ENCODE data around the gene BTBD16. TPM values are rescaled to one million over a fixed set of nuclear protein-coding genes. Genes with fewer than 3 reads are reported as not detected.

BTBD16 gene
- total RNA-seq, 2 donors from 2014 or later: not detected

DNA sequence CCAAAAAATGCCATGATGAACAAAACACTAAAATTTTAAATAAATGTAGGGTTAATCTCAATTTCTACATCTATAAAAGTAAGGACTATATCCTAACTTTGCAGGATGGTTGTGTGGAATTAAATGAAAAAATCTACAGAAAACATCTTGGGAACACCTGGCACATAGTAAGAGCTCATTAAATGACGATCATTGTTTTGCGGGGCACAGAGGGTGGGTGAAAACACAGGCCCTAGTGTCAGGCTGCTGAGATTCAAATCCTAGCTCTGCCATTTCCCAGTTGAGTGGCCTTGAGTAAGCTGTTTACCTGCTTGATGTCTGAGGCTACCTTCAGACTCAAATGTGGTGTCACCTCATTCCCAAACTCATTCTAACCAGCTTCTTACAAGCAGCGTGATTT is 35.6 kb downstream of the BTBD16 start:
- Mint-ChIP-seq H3K4me1 (ENCODE audit: low read depth) (no peaks in the 10 kb centered on the region), H3K36me3 (ENCODE audit: insufficient read depth in 2 of 2) (no peaks in the 10 kb centered on the region), H3K9me3 (peaks cover 4 to 7% of the 10 kb centered on the region in 2 donors), H3K27ac (no peak overlapping the region), H3K27me3 (ENCODE audit: low read depth) (peaks cover 25% of the 10 kb centered on the region), H3K4me3 (no peak overlapping the region)
- ATAC-seq (replicated peaks in 1 of 2): no peak
- DNase-seq: no peak

DNA sequence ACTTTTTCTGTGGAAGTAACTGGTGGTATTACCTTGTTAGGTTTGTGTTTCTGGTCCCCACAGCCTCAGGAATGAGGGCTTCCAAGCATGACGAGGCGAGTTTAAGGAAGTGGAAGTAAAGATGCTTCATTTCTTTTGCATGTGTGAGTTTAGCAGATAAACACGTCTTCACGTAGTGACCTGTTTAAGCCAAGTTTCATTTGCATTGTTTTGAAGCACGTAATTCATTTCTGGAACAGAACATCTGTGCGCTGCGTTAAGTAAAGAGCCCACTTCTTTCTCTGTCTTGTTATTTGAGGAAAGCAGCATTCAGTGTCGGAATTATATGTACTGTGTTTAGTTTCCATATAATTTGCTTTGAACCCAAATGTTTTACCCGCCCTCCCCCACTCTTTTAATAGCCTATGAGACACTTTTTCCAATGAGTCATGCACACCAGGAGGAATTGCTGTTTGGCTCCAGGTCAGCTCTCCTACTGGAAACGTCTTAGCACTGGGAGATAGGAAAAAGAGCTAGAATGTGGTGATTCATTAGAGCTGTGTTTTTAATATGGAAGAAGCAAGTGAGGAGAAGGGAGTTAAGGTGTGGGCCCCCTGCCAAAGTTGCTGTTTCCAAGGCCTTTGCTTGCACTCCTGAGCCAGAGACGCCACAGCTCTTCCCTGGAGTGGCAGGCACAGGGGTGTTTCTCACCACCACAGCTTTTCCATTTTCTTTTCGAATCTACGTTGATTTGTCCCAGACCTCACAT is 36.7 kb downstream of the BTBD16 start:
- no peaks in the 10 kb centered on the region for H3K36me3 Mint-ChIP-seq (ENCODE audit: insufficient read depth in 2 of 2)
- peaks cover 27% of the 10 kb centered on the region for H3K27me3 Mint-ChIP-seq (ENCODE audit: low read depth)
- peaks cover 4 to 7% of the 10 kb centered on the region in 2 donors for H3K9me3 Mint-ChIP-seq
- no peak overlapping the region for H3K27ac Mint-ChIP-seq
- DNase-seq: no peak
- H3K4me3 Mint-ChIP-seq: no peak overlapping the region
- H3K4me1 Mint-ChIP-seq (ENCODE audit: low read depth): no peaks in the 10 kb centered on the region
- ATAC-seq (replicated peaks in 1 of 2): no peak

DNA sequence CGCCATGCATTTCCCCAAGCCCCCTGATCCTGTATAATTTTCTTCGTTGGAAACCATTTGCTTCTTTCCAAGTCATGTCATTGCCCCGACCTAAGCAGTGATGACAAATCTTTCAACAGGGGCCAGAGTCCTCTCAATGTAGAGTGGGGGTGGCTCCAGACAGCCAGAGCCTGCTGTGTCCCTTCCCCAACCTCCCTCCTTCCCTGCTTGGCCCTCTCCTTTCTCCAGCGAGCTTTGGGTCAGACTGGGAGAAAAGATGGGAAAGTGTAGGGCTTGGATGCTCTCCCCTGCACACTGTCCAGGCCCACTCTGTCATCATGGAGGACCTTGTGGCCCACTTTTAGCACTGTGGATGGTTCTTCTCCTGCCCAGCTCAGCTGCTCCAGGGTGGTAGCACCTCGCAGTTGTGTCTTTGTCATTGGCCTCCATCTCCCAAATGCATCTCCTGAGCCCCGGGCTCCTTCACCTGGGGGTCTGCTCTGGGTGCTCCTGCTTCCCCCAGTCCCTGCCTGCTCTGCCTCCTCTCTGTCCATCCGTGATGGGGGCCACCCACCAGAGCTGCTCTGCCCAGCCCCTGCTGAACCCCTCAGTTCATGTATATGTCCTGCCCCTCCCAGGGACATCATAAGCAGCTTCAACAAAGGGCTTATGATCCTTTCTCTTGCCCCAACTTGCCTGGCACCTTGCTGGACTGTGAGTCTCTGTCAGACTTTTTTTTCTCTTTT is 37.5 kb downstream of the BTBD16 start:
- Mint-ChIP-seq H3K4me1 (ENCODE audit: low read depth) (no peaks in the 10 kb centered on the region), H3K36me3 (ENCODE audit: insufficient read depth in 2 of 2) (no peaks in the 10 kb centered on the region), H3K9me3 (peaks cover 4 to 7% of the 10 kb centered on the region in 2 donors), H3K27ac (no peak overlapping the region), H3K4me3 (no peak overlapping the region), H3K27me3 (ENCODE audit: low read depth) (peaks cover 24% of the 10 kb centered on the region)
- DNase-seq (no peak), ATAC-seq (replicated peaks in 1 of 2) (no peak)

DNA sequence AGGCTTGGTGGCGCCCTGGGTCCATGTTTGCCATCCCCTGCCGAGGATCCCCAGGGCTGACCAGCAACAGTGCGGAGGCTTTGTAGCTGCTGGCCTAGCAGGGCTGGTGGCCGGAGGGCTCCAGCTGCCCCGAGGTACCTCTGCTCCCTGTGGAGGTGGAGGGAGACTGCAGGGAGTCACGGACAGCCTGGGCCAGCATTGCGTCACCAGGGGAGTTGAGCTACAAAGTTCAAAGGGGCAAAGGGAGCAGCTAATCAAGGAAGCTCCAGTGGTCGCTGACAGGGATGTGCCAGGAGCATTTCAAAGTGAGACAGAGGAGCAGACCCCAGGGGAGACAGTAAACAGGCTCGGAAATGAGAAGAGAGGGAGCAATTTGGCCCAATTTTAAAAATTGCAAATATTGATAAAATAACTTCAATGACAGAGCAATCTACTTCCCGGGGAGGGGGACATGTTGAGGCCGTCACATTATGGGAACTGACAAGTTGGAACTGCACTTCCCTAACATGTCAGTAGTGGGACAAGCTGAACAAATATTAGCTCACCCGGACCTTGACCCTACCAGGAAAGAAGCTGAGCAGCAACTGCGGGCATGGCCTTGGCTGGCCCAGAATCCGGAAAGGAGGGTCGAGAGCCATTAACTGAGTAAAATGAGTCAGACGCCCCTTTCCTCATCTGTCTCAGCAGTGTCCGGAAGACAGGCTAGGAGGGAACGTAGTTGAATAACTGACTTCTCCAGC is 39.4 kb downstream of the BTBD16 start:
- H3K27me3 Mint-ChIP-seq (ENCODE audit: low read depth): peaks cover 29% of the 10 kb centered on the region
- H3K4me3 Mint-ChIP-seq: no peak overlapping the region
- no peak overlapping the region for H3K27ac Mint-ChIP-seq
- H3K4me1 Mint-ChIP-seq (ENCODE audit: low read depth): no peaks in the 10 kb centered on the region
- H3K36me3 Mint-ChIP-seq (ENCODE audit: insufficient read depth in 2 of 2): no peaks in the 10 kb centered on the region
- H3K9me3 Mint-ChIP-seq: peaks cover 2 to 5% of the 10 kb centered on the region in 2 donors
- no peak for ATAC-seq (replicated peaks in 1 of 2)
- DNase-seq: no peak

DNA sequence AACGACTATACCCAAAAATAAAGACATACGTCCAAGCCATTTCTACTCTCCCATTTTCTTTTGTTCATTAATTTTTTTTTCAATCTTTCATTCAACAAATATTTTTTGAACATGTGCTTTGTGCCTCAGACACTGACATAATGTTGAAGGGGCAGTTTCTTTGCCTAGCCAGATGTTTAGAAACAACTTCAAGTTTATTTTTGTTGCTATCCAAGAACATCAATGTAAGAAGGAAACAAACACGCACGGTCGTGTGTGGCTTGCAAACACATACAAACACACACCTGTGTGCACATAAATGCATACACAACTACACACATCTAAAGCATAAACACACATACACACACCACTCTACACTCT is 39.9 kb downstream of the BTBD16 start:
- H3K27me3 Mint-ChIP-seq (ENCODE audit: low read depth): peaks cover 32% of the 10 kb centered on the region
- H3K27ac Mint-ChIP-seq: no peak overlapping the region
- no peaks in the 10 kb centered on the region for H3K9me3 Mint-ChIP-seq

DNA sequence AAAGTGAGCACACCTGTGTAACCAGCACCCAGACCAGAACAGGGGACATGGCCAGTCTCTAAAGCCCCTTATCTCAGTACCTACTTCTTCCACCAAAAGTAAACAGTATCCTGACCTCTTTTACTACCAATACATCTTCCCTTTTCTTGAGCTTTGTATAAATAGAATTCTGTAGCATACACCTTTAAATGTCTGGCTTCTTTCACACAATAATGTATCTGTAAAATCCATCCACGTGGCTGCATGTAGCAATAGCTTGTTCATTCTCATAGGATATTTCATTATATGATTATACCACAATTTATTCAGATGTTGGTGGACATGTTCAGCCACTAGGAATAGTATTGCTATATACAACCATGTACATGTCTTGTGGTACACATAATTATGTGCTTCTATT is 40.6 kb downstream of the BTBD16 start:
- ATAC-seq (replicated peaks in 1 of 2) (no peak), DNase-seq (no peak)
- Mint-ChIP-seq H3K4me1 (ENCODE audit: low read depth) (no peaks in the 10 kb centered on the region), H3K36me3 (ENCODE audit: insufficient read depth in 2 of 2) (no peaks in the 10 kb centered on the region), H3K27ac (no peak overlapping the region), H3K4me3 (no peak overlapping the region), H3K27me3 (ENCODE audit: low read depth) (peaks cover 36% of the 10 kb centered on the region), H3K9me3 (no peaks in the 10 kb centered on the region)

More for the DNA sequence above, 39.9 kb downstream of the BTBD16 start:
- no peak overlapping the region for H3K4me3 Mint-ChIP-seq
- ATAC-seq (replicated peaks in 1 of 2) (no peak), DNase-seq (no peak)
- H3K4me1 Mint-ChIP-seq (ENCODE audit: low read depth): no peaks in the 10 kb centered on the region
- no peaks in the 10 kb centered on the region for H3K36me3 Mint-ChIP-seq (ENCODE audit: insufficient read depth in 2 of 2)

DNA sequence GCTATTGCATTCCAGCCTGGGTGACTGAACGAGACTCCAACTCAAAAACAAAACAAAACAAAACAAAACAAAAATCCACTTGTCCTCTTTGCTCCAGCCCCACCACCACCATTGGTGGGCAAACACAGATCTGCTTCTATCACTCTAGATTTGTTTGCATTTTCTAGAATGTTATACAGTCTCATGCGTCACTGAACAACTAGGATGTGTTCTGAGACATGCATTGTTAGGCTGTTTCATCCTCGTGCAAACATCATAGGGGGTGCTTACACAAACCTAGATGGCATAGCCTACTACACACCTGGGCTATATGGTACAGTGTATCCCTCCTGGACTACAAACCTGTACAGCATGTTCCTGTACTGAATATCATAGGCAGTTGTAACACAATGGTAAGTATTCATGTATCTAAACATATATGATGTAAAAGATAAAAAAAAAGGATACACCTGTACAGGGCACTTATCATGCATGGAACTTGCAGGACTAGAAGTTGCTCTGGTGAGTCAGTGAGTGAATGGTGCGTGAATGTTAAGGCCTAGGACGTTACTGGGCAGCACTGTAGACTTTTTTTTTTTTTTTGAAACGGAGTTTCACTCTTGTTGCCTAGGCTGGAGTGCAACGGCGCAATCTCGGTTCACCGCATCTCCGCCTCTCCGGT is 45.3 kb downstream of the BTBD16 start:
- ATAC-seq (replicated peaks in 1 of 2): no peak
- Mint-ChIP-seq H3K4me1 (ENCODE audit: low read depth) (no peaks in the 10 kb centered on the region), H3K27me3 (ENCODE audit: low read depth) (peaks cover 38% of the 10 kb centered on the region), H3K27ac (no peak overlapping the region), H3K36me3 (ENCODE audit: insufficient read depth in 2 of 2) (peaks cover 0 to 3% of the 10 kb centered on the region in 2 donors), H3K4me3 (no peak overlapping the region), H3K9me3 (no peaks in the 10 kb centered on the region)
- DNase-seq: no peak

DNA sequence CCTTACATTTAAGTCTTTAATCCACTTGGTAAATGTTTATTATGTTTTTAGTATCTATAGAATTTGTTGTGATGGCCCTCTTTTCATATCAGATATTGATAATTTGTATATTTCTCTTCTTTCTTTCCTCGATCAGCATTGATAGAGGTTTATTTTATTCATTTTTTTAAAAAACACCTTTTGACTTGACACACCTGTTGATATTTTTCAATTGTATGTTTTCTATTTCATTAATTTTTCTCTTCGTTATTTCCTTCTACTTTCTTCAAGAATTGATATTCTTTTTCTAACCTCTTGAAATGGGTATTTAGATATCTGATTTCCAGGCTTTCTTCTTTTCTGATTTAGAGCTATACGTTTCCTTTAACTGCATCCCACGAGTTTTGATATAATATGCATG is 50.9 kb downstream of the BTBD16 start:
- Mint-ChIP-seq H3K27me3 (ENCODE audit: low read depth) (peaks cover 48% of the 10 kb centered on the region), H3K4me3 (no peak overlapping the region), H3K9me3 (no peaks in the 10 kb centered on the region), H3K4me1 (ENCODE audit: low read depth) (no peaks in the 10 kb centered on the region), H3K36me3 (ENCODE audit: insufficient read depth in 2 of 2) (peaks cover 2 to 3% of the 10 kb centered on the region in 2 donors), H3K27ac (no peak overlapping the region)
- ATAC-seq (replicated peaks in 1 of 2) (no peak), DNase-seq (no peak)

DNA sequence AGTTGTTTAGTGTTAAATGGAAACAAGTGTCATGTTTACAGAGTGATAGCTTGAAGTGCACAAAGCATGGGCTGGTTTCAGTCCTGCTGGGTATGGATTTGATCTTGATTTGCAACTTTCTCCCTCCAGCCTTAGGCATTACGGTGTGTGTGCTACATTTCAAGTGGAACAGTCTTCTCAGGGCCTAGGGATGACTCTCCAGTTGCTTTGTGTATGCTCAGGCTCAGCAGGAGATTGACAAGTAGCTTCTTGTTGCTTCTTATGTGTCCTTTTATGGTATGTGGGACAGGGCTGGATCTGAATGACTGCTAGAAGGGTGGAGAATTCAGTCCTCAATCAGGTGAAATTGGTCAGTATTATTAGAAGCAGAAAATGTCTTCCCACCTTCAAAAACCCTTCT is 52.1 kb downstream of the BTBD16 start:
- no peak overlapping the region for H3K27ac Mint-ChIP-seq
- H3K27me3 Mint-ChIP-seq (ENCODE audit: low read depth): peaks cover 48% of the 10 kb centered on the region
- no peaks in the 10 kb centered on the region for H3K4me1 Mint-ChIP-seq (ENCODE audit: low read depth)
- H3K9me3 Mint-ChIP-seq: no peaks in the 10 kb centered on the region
- H3K36me3 Mint-ChIP-seq (ENCODE audit: insufficient read depth in 2 of 2): peaks cover 2 to 3% of the 10 kb centered on the region in 2 donors
- no peak for DNase-seq
- no peak overlapping the region for H3K4me3 Mint-ChIP-seq
- ATAC-seq (replicated peaks in 1 of 2): no peak

DNA sequence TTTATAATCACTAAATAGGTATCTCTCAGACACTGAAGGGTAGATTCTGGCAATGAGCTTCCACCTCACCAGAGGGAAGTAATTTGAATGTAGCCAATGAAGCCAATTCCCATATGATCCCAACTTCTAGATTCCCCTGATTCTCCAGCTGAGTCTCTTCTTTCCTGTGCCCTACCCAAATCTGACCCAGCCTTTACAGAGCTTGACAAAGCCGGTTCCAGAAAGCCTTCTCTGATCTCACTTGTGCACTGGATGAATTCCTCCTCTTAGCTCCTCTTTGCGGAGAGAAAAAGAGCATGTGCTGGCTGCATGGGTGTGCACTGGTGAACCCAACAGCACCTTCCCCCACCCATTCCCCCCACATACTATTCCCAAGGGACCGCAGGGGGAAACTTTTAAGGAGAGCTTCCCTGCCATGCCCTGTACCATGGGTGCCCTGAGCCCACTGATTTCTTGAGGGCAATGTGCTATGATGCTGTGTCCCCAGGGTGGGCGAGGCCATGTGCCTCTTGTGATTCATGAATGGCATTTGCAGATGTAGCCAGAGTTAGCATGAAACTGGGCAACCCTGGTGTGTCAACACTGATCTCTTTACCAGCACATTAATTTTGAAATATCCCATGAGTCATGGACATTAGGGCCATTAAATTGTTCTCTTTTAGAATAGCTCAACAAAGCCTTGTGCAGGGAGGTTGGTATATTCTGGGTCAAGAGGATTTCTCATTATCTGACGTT is 53.0 kb downstream of the BTBD16 start:
- Mint-ChIP-seq H3K9me3 (no peaks in the 10 kb centered on the region), H3K36me3 (ENCODE audit: insufficient read depth in 2 of 2) (peaks cover 2 to 3% of the 10 kb centered on the region in 2 donors), H3K27ac (no peak overlapping the region), H3K4me1 (ENCODE audit: low read depth) (no peaks in the 10 kb centered on the region), H3K4me3 (no peak overlapping the region), H3K27me3 (ENCODE audit: low read depth) (peaks cover 48% of the 10 kb centered on the region)
- ATAC-seq (replicated peaks in 1 of 2): peak in 1 of 2 donors; percentile 30
- DNase-seq: no peak

DNA sequence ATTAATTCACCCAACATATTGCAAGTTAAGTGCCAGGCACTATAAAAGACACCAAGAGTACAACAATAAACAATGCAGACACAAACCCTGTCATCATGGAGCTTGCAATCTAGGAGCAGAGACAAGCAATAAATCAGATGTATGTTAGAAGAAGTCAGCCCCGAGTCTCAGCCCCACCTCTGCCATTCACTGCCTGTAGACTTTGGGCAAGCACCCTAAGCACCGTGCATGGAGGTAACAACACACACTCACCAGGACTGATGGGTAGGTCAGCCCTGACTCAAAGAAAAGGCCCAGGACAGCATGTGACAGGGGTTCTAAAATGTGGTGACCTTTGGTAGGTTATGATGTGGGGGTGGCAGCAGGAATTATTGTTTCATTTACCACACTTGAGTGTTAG is 54.1 kb downstream of the BTBD16 start:
- H3K4me1 Mint-ChIP-seq (ENCODE audit: low read depth): no peaks in the 10 kb centered on the region
- H3K27me3 Mint-ChIP-seq (ENCODE audit: low read depth): peaks cover 50% of the 10 kb centered on the region
- H3K4me3 Mint-ChIP-seq: no peak overlapping the region
- ATAC-seq (replicated peaks in 1 of 2): no peak
- H3K36me3 Mint-ChIP-seq (ENCODE audit: insufficient read depth in 2 of 2): peaks cover 2 to 3% of the 10 kb centered on the region in 2 donors
- H3K9me3 Mint-ChIP-seq: no peaks in the 10 kb centered on the region
- no peak for DNase-seq
- no peak overlapping the region for H3K27ac Mint-ChIP-seq

DNA sequence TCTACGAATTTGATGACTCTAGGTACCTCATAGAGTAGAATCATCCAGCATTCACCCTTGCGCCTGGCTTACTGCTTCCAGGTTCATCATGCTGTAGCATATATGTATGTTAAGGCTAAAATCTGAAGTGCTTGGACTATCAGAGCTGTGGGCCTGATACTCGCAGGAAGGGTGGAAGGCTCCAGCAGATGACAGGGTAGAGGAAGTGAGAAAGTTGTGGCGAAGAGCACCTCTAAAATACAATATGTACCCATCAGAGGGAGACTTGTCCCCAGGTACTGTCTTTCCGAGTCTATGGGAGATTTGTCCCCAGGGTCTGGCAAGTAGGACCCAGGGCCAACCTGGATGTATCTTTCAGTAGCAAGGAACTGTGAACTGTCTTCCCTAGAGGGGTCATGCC is 55.3 kb downstream of the BTBD16 start:
- Mint-ChIP-seq H3K27ac (no peak overlapping the region), H3K36me3 (ENCODE audit: insufficient read depth in 2 of 2) (peaks cover 0 to 2% of the 10 kb centered on the region in 2 donors), H3K4me3 (no peak overlapping the region), H3K4me1 (ENCODE audit: low read depth) (no peaks in the 10 kb centered on the region), H3K27me3 (ENCODE audit: low read depth) (peaks cover 51% of the 10 kb centered on the region), H3K9me3 (no peaks in the 10 kb centered on the region)
- DNase-seq (no peak), ATAC-seq (replicated peaks in 1 of 2) (no peak)
